Peyer's patch (tissue), 4 donors: Measurements from ENCODE around the gene POU2F2.

Experiments
- POLR2A ChIP-seq, 2 donors: fragments of 450-650 bp; IDR thresholded peaks; one replicate each; pipeline ENCODE4 v1.5.1; 2017; ENCODE audit warnings: antibody characterized with exemption in 2 of 2, mild to moderate bottlenecking in 2 of 2, moderate library complexity in 2 of 2
- TF ChIP-seq, protein P1 (sequence below), 6 experiments: fragments of 450-650 bp in 4 of 6; fragments of 200-600 bp in 2 of 6; sonication (generic) in 1 of 6; IDR thresholded peaks; one replicate each; pipeline ENCODE4 v1.5.1; 2017 to 2019; ENCODE audit warnings: antibody characterized with exemption in 6 of 6, mild to moderate bottlenecking in 3 of 6, moderate library complexity in 1 of 6

- TF ChIP-seq, protein P1, sequence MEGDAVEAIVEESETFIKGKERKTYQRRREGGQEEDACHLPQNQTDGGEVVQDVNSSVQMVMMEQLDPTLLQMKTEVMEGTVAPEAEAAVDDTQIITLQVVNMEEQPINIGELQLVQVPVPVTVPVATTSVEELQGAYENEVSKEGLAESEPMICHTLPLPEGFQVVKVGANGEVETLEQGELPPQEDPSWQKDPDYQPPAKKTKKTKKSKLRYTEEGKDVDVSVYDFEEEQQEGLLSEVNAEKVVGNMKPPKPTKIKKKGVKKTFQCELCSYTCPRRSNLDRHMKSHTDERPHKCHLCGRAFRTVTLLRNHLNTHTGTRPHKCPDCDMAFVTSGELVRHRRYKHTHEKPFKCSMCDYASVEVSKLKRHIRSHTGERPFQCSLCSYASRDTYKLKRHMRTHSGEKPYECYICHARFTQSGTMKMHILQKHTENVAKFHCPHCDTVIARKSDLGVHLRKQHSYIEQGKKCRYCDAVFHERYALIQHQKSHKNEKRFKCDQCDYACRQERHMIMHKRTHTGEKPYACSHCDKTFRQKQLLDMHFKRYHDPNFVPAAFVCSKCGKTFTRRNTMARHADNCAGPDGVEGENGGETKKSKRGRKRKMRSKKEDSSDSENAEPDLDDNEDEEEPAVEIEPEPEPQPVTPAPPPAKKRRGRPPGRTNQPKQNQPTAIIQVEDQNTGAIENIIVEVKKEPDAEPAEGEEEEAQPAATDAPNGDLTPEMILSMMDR (IDR thresholded peaks at IDR 0.05), result no peak
- TF ChIP-seq POLR2A (IDR thresholded peaks at IDR 0.05), result no peak
These were observed 32.9 kb upstream of the POU2F2 start for GRCh38 chr19:42165146-42165545.
